SW 1271 (cell line): ENCODE measurements around the gene TSFM.
"Not testable (repeated sequence)": the region's sequence is repeated elsewhere in the genome, so short reads cannot be mapped to it uniquely, and the experiment has no call there.

Experiments used
- DNase-seq, 2 experiments: peaks; one replicate each; lab custom pipeline; 2025; lab: John Stamatoyannopoulos, UW

TSFM gene

GRCh38 chr12:57815177-57816000 is 32.8 kb downstream of the TSFM start:
- no peak for DNase-seq

DNA sequence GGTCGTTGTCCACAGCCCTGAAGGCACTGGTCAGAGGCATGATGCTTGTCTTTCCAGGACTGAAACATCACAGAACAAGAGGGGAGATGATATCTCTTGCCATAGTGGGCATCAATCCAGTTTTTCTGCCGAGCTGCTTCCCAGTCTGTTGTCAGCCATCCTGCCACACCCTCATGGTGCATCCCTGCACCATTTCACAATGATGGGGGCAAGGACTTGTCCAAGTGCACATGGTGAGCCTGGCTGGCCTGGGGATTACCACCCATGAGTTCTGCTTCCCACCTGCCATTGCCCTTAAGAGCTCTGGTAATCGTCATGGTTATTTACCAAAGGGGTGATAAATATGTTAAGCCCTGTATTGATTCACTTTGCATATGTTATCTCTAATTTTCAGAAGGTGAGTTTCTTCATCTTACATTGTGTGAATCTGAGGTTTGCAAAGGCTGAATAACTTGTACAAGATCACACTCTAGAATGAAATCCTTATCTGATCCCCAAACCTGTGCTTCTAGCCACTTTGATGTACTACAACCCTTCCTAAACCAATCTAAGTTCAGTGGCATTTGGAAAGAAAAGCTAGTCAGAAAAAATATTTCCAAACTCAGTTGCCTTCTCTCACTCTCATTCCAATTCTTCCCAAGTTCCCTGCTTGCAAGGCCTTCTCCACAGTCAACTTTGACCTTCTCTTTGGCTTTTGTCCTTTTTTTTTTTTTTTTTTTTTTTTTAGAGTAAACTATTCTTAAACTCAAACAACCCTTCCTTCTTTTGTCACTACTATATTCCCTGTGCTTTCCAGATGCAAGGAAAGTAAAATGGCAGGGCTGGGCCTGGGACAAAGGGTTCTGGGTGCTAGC is 33.6 kb downstream of the TSFM start:
- no peak for DNase-seq

DNA sequence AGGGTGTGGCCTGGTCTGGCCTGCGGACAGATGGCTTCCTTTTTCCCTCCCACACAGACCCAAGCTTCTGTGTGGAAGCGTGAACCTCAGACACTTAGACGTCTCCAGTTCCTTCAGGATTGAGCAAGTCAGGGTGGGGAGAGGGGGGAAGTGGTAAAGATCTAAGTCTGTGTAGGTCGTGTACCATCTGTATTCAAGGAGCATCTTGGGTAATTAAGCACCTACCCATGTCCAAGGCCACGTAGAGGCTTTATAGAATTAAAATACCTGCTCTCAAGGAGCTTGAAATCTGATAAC is 34.2 kb downstream of the TSFM start:
- no peak for DNase-seq

DNA sequence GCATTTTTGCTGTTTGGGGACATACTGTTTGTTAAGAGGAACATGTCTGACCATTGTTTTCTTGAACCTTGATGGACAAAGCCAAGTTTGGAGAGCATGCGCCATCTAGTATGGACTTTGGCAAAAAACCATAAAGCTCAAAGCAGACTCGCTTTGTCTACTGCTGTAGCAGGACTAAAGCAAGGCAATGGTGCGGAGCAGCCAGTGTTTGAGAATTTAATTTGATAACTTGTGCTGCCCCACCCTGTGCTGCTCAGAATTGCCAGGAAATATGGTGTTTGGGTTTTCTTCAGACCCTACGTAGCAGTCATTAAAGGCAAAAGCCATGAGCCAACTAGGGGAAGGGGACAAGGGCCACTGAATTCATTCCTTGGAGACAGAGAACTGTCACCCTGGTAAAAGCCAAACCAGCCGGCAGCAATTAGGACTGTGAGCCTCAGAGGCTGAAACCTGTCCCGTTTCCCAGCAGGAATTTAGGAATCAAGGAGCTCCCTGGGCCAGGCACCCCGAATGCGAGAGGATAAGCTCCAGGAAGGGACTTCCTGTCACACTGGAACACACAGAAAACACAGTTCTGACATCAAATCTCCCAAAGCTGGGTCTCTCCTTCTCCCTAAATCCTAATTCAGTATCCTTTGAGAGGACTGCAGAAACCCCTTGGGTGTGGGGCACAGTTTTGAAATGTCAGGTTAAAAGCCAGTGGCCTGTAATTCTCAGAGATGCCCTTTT is 34.8 kb downstream of the TSFM start:
- DNase-seq, result no peak

- not testable (repeated sequence) for DNase-seq
These were observed 35.4 kb downstream of the TSFM start for GRCh38 chr12:57817990-57818331.

DNA sequence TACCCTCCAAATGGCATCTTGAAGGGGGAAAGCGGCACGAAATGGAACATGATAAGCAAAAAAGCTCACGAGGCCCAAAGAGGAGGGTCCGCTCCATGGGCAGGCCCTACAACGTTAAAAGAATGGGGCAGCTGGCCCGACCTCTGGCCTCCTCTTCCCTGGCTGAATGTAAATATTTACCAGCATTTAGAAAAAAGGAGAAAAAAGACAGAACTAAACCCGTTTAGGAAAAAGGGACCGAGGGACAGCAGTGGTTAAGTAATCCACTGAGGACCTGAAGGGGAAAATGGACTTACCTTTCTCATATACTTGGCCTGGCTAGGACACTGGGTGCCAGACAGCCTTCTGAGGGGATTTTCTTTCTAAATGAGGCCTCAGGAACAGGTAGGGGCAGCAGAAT is 37.5 kb downstream of the TSFM start:
- not testable (repeated sequence) for DNase-seq

DNA sequence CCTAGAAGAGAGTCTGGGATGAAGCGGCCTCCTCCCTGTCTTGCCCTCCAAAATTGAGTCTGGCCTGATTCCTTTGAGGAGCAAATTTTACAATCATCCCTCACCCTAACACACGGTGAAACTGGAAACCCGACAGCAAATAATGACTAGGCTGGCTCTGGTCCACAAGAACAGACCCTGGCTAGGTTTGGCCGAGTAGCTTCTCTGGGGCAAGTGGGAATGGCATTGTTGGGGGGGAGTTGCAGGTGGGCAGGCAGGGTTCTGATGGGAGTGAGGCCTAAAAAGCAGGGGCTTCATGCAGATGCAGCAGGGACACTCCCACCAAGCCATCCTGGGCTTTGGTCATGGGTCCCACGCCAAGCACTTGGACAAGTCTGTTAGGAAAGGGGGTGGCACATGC is 38.4 kb downstream of the TSFM start:
- not testable (repeated sequence) for DNase-seq

DNA sequence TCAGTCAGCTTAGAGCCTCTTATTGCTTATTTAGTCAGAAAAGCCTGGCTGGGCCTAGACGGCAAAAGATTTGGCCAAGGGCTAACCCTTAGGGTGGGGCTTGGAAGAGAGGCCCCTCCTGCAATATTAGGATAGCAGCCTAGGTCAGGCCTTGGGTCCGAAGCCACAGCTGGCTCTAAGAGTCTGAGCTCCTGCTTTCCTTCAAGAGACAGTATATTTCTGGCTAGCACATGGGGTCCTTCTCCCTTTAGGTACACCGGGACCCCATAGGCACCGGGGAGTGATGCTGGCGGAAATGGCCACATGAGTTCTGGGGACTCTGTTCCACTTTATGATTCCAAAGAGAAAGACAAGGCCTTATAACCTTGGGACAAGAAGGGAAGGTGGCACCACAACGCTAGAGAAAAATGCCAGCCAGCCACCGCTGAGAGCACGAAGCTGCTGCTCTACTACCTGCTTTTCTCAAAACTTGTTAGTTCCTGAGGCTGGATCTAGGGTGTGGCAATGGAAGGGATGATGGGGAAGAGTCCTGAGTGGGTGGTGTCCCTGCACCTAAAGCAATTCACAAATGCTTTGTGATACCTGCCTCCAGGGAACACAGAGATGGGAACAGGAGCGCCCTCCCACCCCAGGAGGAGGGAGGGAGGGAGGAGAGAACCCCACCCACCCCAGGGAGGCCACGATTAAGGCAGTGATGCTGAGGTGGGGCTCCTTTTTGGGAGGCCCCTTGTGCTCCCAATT is 39.1 kb downstream of the TSFM start:
- DNase-seq, result no peak

- DNase-seq, result no peak
These were observed 40.0 kb downstream of the TSFM start for GRCh38 chr12:57822392-57823130.

DNA sequence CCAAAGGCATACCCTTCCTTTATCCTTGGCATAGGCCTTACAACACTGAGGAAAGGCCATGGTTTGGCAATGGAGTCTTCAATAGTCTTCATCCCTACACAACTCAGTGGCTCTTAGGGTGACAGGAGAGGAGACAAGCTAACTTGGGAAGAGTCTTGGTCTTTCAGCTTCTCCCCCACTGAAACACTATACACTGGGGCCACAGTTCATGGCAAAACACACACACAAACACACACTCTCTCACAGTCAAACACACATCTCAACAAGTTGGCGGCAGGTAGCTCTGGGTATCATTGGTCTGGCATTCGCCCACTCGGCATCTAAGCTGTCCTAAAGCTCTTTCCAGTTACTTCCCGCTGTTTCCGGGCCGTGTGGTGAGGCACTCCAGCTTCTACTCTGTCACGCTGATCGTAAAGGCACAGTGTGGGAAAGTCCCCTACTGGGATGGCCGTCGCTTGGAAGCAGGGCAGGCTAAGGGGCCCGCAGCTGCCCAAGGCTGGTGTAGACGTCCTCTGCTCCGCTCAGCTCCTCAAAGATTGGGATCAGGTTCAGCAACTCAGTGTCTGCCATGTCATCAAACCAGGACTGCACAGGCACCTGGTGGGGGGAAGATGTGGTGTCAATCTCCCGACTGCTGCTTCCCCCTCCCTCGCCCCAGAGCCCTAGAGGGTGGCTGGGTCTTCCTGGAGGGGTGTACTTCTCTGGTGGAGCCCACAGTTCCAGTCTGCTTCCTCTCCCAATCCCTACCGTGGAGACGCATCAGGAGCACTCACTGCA is 40.7 kb downstream of the TSFM start:
- DNase-seq, result no peak

DNA sequence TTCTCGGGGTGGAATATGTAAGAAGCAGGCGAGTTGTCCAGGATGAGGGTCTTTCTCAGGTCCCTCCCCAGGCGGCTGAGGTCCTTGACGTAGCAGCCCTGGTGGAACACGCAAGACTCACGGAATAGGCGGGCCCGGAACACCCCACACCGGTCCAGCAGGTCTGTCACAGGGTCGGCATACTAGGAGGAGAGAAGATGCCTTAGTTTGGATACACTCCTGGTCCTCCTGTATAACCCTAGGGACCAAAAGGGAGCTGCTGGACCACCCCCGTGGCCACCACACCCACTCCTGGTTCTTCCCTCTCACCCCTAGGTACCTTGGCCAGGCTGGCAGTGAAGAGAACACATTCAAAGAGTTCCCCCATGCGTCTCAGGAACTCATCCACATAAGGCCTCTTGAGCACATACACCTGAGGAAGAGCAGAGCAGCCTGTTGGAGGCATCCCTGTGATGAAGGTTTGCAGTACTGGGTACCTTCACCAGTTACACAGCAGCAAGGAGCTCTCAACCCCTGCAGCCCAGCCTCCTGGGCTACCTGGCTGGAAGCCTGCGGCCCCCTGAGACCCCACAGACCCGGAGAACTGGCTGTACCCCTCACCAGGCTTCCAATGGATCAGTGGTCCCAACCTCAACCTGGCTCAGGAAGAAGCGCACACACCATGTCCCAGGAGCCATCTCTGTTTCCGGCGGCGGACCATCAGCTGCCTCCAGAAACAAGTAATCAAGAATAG is 41.5 kb downstream of the TSFM start:
- no peak for DNase-seq

GRCh38 chr12:57825451-57825850 is 42.9 kb downstream of the TSFM start:
- DNase-seq, result no peak

DNA sequence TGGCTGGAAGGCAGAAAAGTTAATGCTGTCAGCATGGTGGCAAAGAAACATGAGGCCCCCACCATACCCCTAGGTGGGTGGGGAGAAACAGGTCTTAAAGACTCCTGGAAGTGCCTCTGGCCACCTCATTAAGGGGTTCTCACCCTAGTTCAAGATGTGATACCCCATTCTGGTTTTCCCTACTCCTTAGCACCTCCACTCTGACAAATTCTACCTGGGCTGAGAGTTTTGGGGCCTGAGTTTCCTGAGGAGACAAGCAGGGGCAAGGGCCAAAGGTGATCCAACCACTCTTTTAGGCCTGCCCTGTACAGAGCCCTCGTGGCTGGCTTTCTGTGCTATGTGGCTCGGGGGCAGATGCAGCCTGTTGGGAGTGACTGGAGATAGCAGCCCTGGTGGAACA is 43.8 kb downstream of the TSFM start:
- no peak for DNase-seq

GRCh38 chr12:57826966-57827365 is 44.4 kb downstream of the TSFM start:
- DNase-seq, result no peak

DNA sequence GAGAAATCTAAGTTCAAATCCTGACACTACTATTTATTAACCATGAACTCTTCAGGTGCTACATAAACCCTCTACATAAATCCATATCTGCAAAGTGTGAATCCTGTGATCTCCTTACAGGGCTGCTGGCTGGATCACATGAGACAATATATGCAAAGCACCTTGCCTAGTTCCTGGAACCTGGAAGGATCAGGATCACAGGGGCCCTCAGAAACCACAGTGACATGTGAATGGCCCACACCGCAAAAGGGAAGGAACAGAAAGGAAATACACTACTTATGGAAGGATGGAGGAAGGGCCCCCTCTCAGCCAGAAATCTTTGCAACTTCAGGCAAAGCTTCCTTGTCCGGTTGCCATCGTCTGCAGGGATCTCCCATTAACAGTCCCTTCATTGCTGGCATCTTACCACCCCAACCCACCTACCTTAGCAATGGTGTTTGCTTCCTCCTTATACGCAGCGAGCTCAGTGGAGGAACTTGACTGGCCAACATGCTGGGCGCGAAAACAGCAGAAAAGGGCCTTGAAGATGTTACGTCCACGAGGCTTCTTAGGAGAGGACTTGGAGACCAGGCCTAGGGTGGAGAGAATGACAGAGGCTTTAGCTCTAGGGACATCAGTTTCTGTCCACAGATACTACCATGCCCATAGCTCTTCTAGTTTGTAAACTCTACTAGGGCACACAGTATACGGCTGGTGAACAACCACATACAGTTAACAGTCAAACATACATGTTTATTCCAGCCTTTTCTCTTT is 46.6 kb downstream of the TSFM start:
- no peak for DNase-seq

DNA sequence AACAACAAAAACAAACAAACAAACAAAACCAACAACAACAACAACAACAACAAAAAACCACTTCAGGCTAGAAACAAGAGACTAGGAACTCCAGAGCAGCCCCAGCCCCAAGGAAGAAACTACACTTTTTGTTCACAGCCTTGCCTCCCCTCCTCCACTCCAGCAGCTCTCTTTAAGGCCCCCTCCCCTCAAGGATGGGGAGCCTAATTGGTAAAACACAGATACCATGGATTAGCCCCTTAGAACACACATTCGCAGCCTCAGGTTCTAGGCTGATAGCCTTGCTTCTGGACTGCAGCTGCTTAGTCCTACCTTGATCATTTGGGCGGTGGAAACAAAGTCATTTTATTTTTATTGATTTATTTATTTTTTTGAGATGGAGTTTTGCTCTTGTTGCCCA is 47.8 kb downstream of the TSFM start:
- no peak for DNase-seq

- DNase-seq, result no peak
These were observed 50.4 kb downstream of the TSFM start for GRCh38 chr12:57832966-57833365.

DNA sequence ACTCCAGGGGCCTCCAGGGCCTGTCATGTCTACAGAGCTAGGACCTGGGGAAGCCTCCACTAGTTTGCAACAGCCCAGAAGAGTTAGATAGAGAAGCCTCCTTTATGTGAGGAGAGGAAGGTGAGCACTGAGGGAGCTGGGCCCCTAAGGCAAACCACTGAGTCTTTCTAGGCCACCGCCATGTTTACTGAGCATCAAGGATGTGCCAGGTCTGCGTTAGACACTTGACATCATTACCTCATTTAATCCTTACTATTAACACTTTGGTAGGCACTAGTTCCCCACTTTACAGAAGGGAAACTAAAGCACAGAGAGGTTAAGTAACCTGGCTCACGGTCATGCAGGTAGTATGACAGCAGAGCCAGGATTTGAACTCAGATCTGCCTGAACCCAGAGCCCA is 51.1 kb downstream of the TSFM start:
- DNase-seq, result no peak
